ENCODE results near the gene SETDB1.

DNA sequence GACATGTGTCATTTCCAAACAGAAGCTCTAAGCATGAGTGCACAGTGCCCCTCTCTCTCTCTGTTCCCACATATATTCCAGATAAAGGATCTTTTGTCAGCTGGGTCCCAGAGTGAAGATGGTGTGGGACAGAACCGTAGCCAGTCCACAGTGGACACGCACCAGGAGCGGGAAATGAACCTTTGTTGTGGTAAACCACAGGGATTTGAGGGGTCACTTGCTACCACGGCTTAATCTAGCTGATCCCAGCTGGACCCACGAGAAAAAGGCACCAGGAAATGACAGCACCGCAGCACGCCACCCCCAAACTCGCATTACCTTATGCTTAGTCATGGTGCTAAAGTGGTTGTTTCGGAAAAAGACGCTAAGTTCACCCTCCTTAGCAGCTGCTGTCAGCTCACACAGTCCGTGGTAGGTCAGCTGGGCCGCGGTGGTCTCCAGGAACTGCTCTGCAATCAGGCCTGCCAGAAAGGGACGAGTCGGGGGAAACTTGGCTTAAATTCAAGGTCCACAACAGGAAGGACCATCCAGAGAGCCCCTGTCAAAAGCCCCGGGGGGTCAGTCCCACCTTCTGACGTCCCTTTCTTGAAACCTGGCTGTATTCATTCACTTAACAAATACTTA is 73.0 kb downstream of the SETDB1 start:
- TF ChIP-seq, protein P1, sequence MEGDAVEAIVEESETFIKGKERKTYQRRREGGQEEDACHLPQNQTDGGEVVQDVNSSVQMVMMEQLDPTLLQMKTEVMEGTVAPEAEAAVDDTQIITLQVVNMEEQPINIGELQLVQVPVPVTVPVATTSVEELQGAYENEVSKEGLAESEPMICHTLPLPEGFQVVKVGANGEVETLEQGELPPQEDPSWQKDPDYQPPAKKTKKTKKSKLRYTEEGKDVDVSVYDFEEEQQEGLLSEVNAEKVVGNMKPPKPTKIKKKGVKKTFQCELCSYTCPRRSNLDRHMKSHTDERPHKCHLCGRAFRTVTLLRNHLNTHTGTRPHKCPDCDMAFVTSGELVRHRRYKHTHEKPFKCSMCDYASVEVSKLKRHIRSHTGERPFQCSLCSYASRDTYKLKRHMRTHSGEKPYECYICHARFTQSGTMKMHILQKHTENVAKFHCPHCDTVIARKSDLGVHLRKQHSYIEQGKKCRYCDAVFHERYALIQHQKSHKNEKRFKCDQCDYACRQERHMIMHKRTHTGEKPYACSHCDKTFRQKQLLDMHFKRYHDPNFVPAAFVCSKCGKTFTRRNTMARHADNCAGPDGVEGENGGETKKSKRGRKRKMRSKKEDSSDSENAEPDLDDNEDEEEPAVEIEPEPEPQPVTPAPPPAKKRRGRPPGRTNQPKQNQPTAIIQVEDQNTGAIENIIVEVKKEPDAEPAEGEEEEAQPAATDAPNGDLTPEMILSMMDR (IDR thresholded peaks at IDR 0.05): no peak
- no peak for TF ChIP-seq POLR2A (IDR thresholded peaks at IDR 0.05)
- TF ChIP-seq EP300 (IDR thresholded peaks at IDR 0.05; ENCODE audit: low read depth): no peak

Data from transverse colon (tissue), 3 donors.